ENCODE data around the gene CTSS. TPM values are rescaled to one million over a fixed set of nuclear protein-coding genes. Genes with fewer than 3 reads are reported as not detected.

CTSS gene
- total and polyA plus RNA-seq, 8 donors, result 21.1 to 473 (median 27.6) TPM

DNA sequence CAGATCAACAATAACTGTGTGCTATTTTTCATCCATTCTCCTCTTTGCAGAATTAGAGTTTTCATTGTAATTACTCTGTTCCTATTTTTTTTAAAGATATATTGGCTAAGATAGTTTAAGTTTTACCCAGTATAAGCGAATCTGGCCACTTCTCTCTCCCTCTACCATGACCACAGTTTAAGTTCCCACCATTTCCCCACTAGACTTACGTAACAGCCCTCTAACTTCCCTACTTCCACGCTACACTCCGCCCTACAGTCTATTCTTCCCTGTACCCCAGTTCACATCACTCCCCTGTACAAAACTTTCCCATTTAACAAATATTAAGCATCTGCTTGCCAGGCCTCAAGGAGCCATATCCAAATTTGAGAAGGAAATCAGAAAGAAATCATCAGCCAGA lies 26.0 kb upstream of the CTSS start:
- TF ChIP-seq, protein P1, sequence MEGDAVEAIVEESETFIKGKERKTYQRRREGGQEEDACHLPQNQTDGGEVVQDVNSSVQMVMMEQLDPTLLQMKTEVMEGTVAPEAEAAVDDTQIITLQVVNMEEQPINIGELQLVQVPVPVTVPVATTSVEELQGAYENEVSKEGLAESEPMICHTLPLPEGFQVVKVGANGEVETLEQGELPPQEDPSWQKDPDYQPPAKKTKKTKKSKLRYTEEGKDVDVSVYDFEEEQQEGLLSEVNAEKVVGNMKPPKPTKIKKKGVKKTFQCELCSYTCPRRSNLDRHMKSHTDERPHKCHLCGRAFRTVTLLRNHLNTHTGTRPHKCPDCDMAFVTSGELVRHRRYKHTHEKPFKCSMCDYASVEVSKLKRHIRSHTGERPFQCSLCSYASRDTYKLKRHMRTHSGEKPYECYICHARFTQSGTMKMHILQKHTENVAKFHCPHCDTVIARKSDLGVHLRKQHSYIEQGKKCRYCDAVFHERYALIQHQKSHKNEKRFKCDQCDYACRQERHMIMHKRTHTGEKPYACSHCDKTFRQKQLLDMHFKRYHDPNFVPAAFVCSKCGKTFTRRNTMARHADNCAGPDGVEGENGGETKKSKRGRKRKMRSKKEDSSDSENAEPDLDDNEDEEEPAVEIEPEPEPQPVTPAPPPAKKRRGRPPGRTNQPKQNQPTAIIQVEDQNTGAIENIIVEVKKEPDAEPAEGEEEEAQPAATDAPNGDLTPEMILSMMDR (IDR thresholded peaks at IDR 0.05), result no peak
- peak overlapping the region in 1 of 2 donors; percentile 75 for H3K27ac ChIP-seq
- H3K9me3 ChIP-seq, result no peaks in the 10 kb centered on the region
- ATAC-seq (peak; percentile 62), DNase-seq (no peak)
- H3K27me3 ChIP-seq, result no peaks in the 10 kb centered on the region
- intact Hi-C loops (cut with DNase I), result no loop called here
- H3K36me3 ChIP-seq, result peaks cover 0 to 19% of the 10 kb centered on the region in 2 donors
- H3K4me1 ChIP-seq, result peaks cover 0 to 67% of the 10 kb centered on the region in 2 donors
- H3K4me3 ChIP-seq, result no peak overlapping the region

DNA sequence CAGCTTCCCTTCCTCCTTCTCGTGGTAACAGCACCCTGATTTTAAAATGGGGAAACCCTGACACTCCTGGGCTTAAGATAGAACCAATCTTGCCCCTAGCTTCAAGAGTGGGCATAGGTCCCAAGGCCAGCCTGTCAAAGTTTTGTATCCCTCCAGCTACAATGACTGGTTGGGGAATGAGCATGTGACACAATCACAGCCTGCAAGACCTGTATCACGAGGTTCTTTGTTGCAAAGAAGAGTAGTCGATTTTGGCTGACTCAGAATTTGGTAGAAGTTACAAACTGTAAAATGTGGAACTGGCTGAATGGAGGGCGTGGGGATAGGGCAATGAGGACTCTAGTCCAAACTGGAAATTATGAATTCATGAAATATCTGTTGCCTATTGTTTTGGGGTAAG lies 23.8 kb upstream of the CTSS start:
- DNase-seq, result peak in 1 of 4 donors; percentile 67
- intact Hi-C loops (cut with DNase I), result no loop called here
- peak overlapping the region in 1 of 2 donors; percentile 63 for H3K27ac ChIP-seq
- peaks cover 0 to 67% of the 10 kb centered on the region in 2 donors for H3K4me1 ChIP-seq
- peak; percentile 64 for ATAC-seq
- TF ChIP-seq, protein P1 (IDR thresholded peaks at IDR 0.05), result no peak
- H3K9me3 ChIP-seq, result no peaks in the 10 kb centered on the region
- H3K27me3 ChIP-seq, result no peaks in the 10 kb centered on the region
- H3K4me3 ChIP-seq, result no peak overlapping the region
- H3K36me3 ChIP-seq, result no peaks in the 10 kb centered on the region

DNA sequence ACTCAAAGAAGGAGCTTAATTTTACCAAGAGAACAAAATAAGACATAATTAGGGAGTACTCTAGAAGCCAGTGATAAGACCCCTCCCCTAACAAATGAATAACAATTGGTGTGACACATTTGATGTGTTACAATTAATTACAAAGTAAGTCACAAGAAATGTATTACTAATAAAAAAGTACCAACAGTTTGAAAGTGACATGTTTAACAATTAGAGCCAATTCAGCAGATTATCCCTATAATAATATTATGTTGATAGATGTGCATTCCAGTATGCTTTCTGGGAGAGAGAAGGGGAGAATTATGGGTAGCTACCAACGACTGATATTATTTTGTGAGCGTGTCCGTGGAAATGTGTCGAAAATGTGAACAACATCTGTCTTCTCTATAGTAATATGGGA lies 23.4 kb upstream of the CTSS start:
- H3K27me3 ChIP-seq, result no peaks in the 10 kb centered on the region
- intact Hi-C loops (cut with DNase I), result no loop called here
- H3K4me1 ChIP-seq, result peaks cover 0 to 65% of the 10 kb centered on the region in 2 donors
- no peaks in the 10 kb centered on the region for H3K36me3 ChIP-seq
- H3K9me3 ChIP-seq, result no peaks in the 10 kb centered on the region
- no peak for DNase-seq
- H3K4me3 ChIP-seq, result no peak overlapping the region
- ATAC-seq, result no peak
- H3K27ac ChIP-seq, result peak overlapping the region in 1 of 2 donors; percentile 63
- TF ChIP-seq, protein P1 (IDR thresholded peaks at IDR 0.05), result no peak

DNA sequence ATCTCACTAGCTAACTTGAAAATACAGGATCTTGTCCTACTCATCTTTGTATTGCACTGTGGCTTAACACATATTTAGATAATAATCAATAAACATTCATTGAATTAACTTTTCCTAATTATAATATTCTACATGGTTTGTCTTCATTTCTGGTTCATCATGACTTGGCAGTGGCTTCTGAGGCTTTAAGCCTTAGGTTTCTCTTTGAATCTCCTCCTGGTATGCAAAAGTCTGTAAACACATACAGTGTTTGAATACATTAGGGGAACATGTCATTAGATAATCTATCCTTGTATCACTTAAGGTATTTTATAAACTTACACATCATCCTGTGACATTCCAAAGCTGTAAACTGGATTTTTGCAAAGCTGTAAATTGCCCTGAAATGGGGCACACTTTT lies 21.9 kb upstream of the CTSS start:
- TF ChIP-seq, protein P1 (IDR thresholded peaks at IDR 0.05), result no peak
- no peaks in the 10 kb centered on the region for H3K27me3 ChIP-seq

DNA sequence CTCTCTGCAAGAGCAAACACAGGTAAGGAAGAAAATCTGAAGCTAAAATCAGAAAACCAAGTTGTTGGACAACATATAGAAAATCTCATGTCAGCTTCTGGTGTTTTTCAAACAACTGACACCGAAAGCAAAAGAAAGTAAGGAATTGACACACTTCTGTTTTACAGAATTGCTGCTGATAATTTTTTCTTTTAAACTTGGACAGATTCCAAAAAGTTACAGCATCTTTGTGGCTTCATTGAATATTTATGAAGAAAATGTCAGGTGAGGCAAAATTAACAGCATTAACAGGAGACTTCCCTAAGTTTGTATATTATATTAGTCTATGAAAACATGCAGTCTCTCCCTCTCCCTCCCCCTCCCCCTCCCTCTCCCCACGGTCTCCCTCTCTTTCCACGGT lies 14.9 kb upstream of the CTSS start:
- Histone ChIP-seq H3K4me1 (peaks cover 0 to 33% of the 10 kb centered on the region in 2 donors), H3K36me3 (no peaks in the 10 kb centered on the region), H3K27ac (no peak overlapping the region), H3K27me3 (no peaks in the 10 kb centered on the region), H3K9me3 (no peaks in the 10 kb centered on the region), H3K4me3 (no peak overlapping the region)
- no peak for DNase-seq
- intact Hi-C loops (cut with DNase I), result no loop called here
- TF ChIP-seq, protein P1 (IDR thresholded peaks at IDR 0.05), result no peak
- no peak for ATAC-seq

More for the DNA sequence above, 21.9 kb upstream of the CTSS start:
- no peak overlapping the region for H3K4me3 ChIP-seq
- no peak overlapping the region for H3K27ac ChIP-seq
- peaks cover 0 to 54% of the 10 kb centered on the region in 2 donors for H3K4me1 ChIP-seq
- ATAC-seq, result no peak
- no peak for DNase-seq
- no peaks in the 10 kb centered on the region for H3K36me3 ChIP-seq
- H3K9me3 ChIP-seq, result no peaks in the 10 kb centered on the region
- intact Hi-C loops (cut with DNase I), result no loop called here
